Measurements from ENCODE around the gene CELF4. TPM values are rescaled to one million over a fixed set of nuclear protein-coding genes. Genes with fewer than 3 reads are reported as not detected.

CELF4 gene
- total RNA-seq, 2 donors from 2014 or later: not detected

DNA sequence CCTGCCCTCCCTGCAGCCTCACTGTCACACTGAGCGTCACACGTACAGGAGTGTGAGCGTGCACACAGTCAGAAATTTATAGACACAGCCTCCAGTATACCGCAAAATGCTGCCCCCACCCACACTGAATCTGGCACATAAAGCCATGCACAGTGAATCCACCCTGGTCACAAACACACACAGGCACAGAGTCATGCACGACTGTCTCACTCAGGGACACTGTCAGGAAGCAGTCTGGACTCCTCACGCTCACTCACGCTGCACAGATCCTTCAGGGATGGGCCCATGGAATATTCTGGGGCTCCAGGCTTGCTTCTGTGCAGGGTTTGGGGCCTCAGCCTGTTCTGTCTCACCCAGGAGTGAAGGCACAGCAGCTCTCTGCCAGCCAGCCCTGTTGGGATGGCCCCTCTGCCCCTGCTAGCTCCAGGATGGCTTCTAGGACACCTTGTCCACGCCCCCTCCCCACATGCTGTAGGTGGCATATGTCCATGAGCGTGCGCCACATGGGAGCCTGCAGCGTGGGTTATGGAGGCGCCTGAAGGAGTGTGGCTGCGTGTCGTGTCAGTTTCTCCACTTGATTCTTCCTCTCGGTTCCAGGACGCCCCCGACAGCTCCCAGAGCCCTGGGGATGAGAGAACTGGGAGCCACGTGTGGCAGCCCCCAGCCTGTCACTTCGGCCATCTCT, 175.8 kb downstream of the CELF4 start:
- Mint-ChIP-seq H3K4me3 (no peak overlapping the region), H3K9me3 (no peaks in the 10 kb centered on the region), H3K36me3 (ENCODE audit: low read depth) (no peaks in the 10 kb centered on the region), H3K27ac (no peak overlapping the region), H3K4me1 (no peaks in the 10 kb centered on the region), H3K27me3 (peaks cover 25% of the 10 kb centered on the region)
- no peak for ATAC-seq (replicated peaks)

DNA sequence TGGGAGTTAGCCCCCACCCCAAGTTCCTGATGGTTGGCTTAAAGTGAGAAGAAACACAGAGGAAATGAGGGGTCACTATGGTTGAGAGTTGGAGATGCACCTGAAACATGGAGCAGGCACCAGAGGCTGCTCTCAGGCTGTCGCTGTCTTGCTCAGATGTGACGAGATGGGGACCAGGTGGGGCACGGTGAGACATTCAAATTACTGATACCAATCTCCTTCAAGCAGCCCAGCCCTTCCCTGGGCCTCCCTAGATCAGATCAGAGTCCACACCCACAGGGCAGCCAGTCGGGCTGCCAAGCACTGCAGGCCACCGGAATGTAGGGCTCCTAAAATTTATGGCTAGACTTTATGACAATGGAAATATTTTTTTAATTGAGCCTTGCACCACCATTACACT, 176.6 kb downstream of the CELF4 start:
- Mint-ChIP-seq H3K27me3 (peaks cover 24% of the 10 kb centered on the region), H3K9me3 (no peaks in the 10 kb centered on the region), H3K4me1 (no peaks in the 10 kb centered on the region), H3K4me3 (no peak overlapping the region), H3K36me3 (ENCODE audit: low read depth) (no peaks in the 10 kb centered on the region), H3K27ac (no peak overlapping the region)
- ATAC-seq (replicated peaks): no peak

DNA sequence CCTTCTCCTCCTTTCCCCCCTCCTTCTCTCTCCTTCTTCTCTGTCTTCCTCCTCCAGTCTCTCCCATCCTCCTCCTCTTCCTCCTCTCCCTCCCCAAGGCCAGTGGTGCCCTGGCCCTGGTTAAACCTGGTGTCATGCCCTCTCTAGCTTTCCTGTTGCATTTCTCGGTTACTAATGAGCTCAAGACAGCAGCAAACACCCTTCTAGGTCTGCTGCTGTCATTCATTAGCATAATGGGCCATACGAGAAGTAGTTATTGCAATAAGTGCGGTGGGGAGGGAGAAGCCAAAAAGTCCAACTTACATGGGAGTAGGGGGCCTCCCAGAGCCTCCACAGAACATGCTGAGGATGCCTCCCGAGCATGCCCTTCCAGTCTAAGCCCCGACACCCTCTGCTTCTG, 177.2 kb downstream of the CELF4 start:
- no peak for ATAC-seq (replicated peaks)
- Mint-ChIP-seq H3K36me3 (ENCODE audit: low read depth) (no peaks in the 10 kb centered on the region), H3K9me3 (no peaks in the 10 kb centered on the region), H3K27ac (no peak overlapping the region), H3K4me1 (no peaks in the 10 kb centered on the region), H3K27me3 (peaks cover 27% of the 10 kb centered on the region), H3K4me3 (no peak overlapping the region)

- no peak overlapping the region for H3K27ac Mint-ChIP-seq
Observed at GRCh38 chr18:37385846-37386778, 179.5 kb downstream of the CELF4 start.

DNA sequence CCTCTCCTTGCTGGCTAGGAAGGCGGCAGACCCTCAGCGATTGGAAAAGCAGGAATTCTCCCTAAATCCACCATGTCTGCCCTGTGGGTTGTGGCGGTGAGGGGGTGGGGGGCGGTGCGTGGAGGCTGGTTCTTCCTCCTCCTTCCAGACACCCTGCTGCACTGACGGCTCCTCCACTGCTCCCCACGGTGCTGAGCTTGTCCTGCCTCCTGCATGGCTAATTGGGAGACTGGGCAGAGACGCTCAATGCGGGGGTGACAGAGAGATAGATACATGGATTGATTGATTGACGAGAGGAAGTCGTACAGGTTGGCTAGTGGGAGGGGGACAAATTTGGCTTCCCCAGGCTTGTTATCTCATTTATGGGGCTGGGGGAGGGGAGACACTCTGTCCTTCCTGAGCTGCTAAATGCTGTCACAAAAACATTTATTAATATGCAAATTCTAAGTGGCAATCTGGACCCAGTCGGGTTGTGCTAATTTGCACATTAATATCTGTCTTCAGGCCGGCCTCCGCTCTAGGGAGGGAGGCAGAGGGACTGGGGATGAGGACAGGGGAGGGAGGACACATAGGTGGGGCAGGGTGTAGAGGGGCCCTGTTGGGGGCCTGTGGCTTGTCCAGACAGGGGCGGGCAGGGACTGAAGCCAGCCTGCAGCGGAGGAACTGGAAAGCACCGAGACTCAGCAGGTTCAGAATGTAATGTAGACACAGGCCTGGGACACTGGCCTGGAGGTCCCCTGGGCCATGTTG, 181.6 kb downstream of the CELF4 start:
- Mint-ChIP-seq H3K27me3 (peaks cover 20% of the 10 kb centered on the region), H3K36me3 (ENCODE audit: low read depth) (no peaks in the 10 kb centered on the region), H3K4me1 (peaks cover 4% of the 10 kb centered on the region), H3K4me3 (no peak overlapping the region), H3K9me3 (no peaks in the 10 kb centered on the region), H3K27ac (no peak overlapping the region)
- ATAC-seq (replicated peaks): no peak

More at GRCh38 chr18:37385846-37386778, 179.5 kb downstream of the CELF4 start:
- H3K9me3 Mint-ChIP-seq: no peaks in the 10 kb centered on the region
- H3K4me1 Mint-ChIP-seq: no peaks in the 10 kb centered on the region
- peaks cover 16% of the 10 kb centered on the region for H3K27me3 Mint-ChIP-seq
- H3K4me3 Mint-ChIP-seq: no peak overlapping the region
- ATAC-seq (replicated peaks): no peak
- no peaks in the 10 kb centered on the region for H3K36me3 Mint-ChIP-seq (ENCODE audit: low read depth)

DNA sequence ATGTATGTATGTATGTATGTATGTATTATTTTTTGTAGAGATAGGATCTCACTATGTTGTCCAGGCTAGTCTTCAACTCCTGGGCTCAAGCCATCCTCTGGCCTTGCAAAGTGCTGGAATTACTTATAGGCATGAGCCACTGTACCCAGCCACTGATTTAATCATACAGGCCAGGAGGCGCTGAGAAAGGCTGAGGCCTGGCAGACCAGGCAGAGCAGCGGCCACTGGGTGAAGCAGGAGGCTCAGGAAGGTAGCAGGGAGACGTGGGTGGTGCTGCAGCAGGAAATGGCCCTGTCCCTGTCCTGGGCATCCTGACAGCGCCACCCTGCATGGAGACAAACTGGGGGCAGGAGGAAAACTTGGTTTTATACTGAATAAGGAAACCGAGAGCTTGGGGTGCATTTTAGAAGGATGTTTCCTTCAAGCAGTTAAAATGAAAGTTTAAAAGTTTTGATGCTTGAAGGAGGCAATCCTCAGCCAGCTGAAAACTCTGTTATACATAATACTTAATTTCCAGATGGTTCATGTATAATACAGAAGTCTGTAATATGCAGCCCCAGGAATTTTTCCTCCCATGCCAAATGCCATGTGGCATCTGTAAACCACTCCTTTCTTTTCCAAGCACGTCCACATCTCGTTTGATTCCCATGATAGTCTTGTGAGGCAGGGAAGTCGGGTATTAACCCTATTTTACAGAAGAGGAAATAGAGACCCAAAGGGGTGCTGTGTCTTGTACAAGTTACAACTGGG, 182.4 kb downstream of the CELF4 start:
- H3K36me3 Mint-ChIP-seq (ENCODE audit: low read depth): no peaks in the 10 kb centered on the region
- ATAC-seq (replicated peaks): no peak
- H3K27ac Mint-ChIP-seq: no peak overlapping the region
- no peak overlapping the region for H3K4me3 Mint-ChIP-seq
- peaks cover 4% of the 10 kb centered on the region for H3K4me1 Mint-ChIP-seq
- no peaks in the 10 kb centered on the region for H3K9me3 Mint-ChIP-seq
- peaks cover 20% of the 10 kb centered on the region for H3K27me3 Mint-ChIP-seq

- H3K27ac Mint-ChIP-seq: no peak overlapping the region
- peaks cover 4% of the 10 kb centered on the region for H3K4me1 Mint-ChIP-seq
- ATAC-seq (replicated peaks): no peak
- no peak overlapping the region for H3K4me3 Mint-ChIP-seq
- no peaks in the 10 kb centered on the region for H3K36me3 Mint-ChIP-seq (ENCODE audit: low read depth)
- no peaks in the 10 kb centered on the region for H3K9me3 Mint-ChIP-seq
- H3K27me3 Mint-ChIP-seq: peaks cover 23% of the 10 kb centered on the region
Observed at GRCh38 chr18:37381554-37381953, 184.0 kb downstream of the CELF4 start.

GRCh38 chr18:37380546-37381110, 185.0 kb downstream of the CELF4 start:
- Mint-ChIP-seq H3K27ac (no peak overlapping the region), H3K9me3 (no peaks in the 10 kb centered on the region), H3K36me3 (ENCODE audit: low read depth) (no peaks in the 10 kb centered on the region), H3K4me1 (peaks cover 4% of the 10 kb centered on the region), H3K4me3 (no peak overlapping the region), H3K27me3 (peaks cover 22% of the 10 kb centered on the region)
- ATAC-seq (replicated peaks): no peak

- H3K36me3 Mint-ChIP-seq (ENCODE audit: low read depth): no peaks in the 10 kb centered on the region
- peaks cover 20% of the 10 kb centered on the region for H3K27me3 Mint-ChIP-seq
- ATAC-seq (replicated peaks): no peak
- no peaks in the 10 kb centered on the region for H3K9me3 Mint-ChIP-seq
- no peak overlapping the region for H3K27ac Mint-ChIP-seq
- H3K4me1 Mint-ChIP-seq: peaks cover 4% of the 10 kb centered on the region
- H3K4me3 Mint-ChIP-seq: no peak overlapping the region
Observed at GRCh38 chr18:37378336-37379010, 187.1 kb downstream of the CELF4 start.

- Mint-ChIP-seq H3K4me1 (peaks cover 1% of the 10 kb centered on the region), H3K4me3 (no peak overlapping the region), H3K36me3 (ENCODE audit: low read depth) (no peaks in the 10 kb centered on the region), H3K27me3 (peaks cover 16% of the 10 kb centered on the region), H3K27ac (no peak overlapping the region), H3K9me3 (no peaks in the 10 kb centered on the region)
- ATAC-seq (replicated peaks): no peak
Observed at GRCh38 chr18:37375181-37375580, 190.4 kb downstream of the CELF4 start.

GRCh38 chr18:37368110-37368954, 197.3 kb downstream of the CELF4 start:
- Mint-ChIP-seq H3K9me3 (no peaks in the 10 kb centered on the region), H3K4me3 (no peak overlapping the region), H3K27ac (no peak overlapping the region), H3K27me3 (peaks cover 27% of the 10 kb centered on the region), H3K36me3 (ENCODE audit: low read depth) (no peaks in the 10 kb centered on the region), H3K4me1 (no peaks in the 10 kb centered on the region)
- no peak for ATAC-seq (replicated peaks)

DNA sequence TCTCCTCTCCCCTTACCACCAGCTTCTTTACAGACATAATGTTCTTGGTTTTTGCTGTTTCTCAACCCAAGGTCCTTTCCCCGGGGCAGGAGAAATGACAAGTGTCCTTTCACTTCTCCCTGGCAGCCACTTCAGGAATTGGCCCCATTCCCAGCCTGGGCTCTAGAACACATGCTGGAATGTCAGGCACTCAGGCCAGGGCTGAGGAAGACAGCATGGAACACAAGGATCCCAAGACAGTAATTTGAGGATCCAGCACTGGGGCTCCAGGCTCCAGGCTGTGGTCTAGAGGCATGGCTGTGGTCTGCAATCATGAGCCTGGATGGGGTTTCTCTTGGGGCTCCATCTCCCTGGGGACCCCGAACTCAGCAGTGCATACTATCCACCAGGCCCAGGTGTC, 201.4 kb downstream of the CELF4 start:
- H3K4me3 Mint-ChIP-seq: no peak overlapping the region

More for the DNA sequence above, 201.4 kb downstream of the CELF4 start:
- no peak for ATAC-seq (replicated peaks)
- H3K9me3 Mint-ChIP-seq: no peaks in the 10 kb centered on the region
- peaks cover 31% of the 10 kb centered on the region for H3K27me3 Mint-ChIP-seq
- no peaks in the 10 kb centered on the region for H3K36me3 Mint-ChIP-seq (ENCODE audit: low read depth)
- no peak overlapping the region for H3K27ac Mint-ChIP-seq
- no peaks in the 10 kb centered on the region for H3K4me1 Mint-ChIP-seq

Measured in activated T-helper 17 cell treated with anti-CD3 and anti-CD28 coated beads, Interleukin-2, amount 50 U/mL, for 72 hours (primary cell).